GM21528 (cell line): ENCODE results near the gene TSHB.
"Not testable (repeated sequence)": the region's sequence is repeated elsewhere in the genome, so short reads cannot be mapped to it uniquely, and the experiment has no call there.

Source experiments
- ATAC-seq: cut with Tn5 transposase; IDR thresholded peaks from one replicate; pipeline ENCODE4 v1.9.1; 2021; ENCODE audit warnings: mild to moderate bottlenecking, moderate library complexity; ENCODE audit not compliant: unreplicated experiment, low FRiP score

The TSHB gene

GRCh38 chr1:115029526-115029925, at the start of gene TSHB:
Gene TSHB (plus strand): TSS chr1:115029826. CDS start chr1:115033363, 3,537 bp downstream.
- no peak for ATAC-seq

- no peak for ATAC-seq
Measured at GRCh38 chr1:114982251-114982650, 47.4 kb upstream of the TSHB start.

DNA sequence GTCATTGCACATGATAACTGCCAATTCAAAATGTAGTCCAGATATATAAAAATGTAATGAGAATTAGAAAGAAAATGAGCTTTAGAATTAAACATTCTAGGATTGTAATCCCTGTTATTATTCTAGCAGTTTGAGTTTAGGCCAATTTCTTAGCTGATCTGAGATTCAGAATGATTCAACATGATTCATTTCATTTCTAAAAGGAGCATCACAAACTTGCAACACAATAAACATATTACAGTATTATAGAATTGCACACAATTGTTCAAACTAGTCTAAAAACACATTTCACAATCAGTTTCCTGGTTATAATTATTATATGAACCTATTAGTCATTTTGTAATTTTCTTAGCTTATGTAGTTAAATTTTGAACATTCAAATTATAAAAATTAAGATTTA, 43.3 kb upstream of the TSHB start:
- no peak for ATAC-seq

- ATAC-seq, result no peak
Measured at GRCh38 chr1:114988095-114988494, 41.5 kb upstream of the TSHB start.

GRCh38 chr1:114997510-114998289, 31.9 kb upstream of the TSHB start:
- no peak for ATAC-seq

DNA sequence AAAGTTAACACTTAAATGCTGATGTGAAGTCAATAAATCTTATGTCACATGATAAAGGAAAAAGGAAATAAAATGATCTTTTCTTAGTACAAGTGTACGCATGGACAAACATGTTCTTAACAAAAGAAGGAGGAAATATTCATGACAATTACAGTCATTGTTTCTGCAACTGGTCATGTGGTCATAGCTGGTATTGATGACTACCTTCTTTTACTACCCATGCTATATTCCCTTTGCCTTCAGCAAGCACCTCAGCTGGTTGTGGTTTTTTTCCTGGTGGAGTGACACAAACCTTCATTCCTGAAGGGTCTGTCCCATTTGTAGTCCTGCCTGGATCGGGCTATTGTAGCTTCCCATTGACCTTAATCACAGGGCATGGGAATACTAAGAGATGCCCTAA, 23.4 kb upstream of the TSHB start:
- no peak for ATAC-seq

- no peak for ATAC-seq
Measured at GRCh38 chr1:115012006-115012405, 17.6 kb upstream of the TSHB start.

DNA sequence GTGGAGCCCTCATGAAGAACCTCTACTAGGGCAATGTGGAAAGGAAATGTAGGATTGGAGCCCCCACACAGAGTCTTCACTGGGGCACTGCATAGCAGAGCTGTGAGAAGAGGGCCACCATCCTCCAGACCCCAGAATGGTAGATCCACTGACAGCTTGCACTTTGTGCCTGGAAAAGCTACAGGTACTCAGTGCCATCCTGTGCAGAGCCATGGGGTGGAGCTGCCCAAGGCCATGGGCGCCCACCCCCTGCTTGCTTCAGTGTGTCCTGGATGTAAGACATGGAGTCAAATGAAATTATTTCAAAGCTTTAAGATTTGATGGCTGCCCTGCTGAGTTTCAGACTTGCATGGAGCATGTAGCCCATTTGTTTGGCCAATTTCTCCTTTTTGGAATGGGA, 17.2 kb upstream of the TSHB start:
- ATAC-seq, result no peak

DNA sequence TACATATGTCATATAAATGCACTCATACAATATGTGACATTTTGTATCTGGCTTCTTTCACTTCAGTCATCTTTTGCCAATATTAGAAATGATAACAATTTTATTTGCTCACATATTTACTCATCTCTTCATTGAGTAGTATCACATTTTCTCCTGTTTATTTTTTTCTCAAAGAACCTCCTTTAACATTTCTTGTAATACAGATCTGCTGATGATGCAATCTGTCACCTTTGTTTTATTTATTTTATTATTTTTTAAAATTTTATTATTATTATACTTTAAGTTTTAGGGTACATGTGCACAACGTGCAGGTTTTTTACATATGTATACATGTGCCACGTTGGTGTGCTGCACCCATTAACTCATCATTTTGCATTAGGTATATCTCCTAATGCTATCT, 15.8 kb upstream of the TSHB start:
- ATAC-seq, result no peak

- ATAC-seq, result not testable (repeated sequence)
Measured at GRCh38 chr1:115019549-115019948, 10.1 kb upstream of the TSHB start.

GRCh38 chr1:115021145-115021544, 8.5 kb upstream of the TSHB start:
- no peak for ATAC-seq

DNA sequence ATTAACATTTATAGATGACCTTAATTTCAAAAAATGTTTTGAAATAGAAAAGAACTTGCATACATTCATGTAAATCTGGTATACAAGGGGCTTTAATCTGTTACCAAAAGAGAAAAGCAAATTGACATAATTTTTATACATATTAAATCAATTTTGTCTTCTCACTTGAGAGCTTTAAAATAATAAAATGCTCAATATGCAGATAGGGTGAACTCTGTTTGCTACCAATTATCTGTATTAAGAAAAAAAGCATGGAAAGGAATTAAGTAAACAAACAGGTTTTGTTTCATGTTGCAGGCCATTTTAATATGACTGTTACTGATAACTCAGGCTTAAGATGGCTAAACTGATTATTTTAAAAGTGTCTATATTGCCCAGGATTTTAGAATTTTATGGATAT, 6.0 kb upstream of the TSHB start:
- no peak for ATAC-seq

- no peak for ATAC-seq
Measured at GRCh38 chr1:115031595-115031994, 2.0 kb downstream of the TSHB start.

DNA sequence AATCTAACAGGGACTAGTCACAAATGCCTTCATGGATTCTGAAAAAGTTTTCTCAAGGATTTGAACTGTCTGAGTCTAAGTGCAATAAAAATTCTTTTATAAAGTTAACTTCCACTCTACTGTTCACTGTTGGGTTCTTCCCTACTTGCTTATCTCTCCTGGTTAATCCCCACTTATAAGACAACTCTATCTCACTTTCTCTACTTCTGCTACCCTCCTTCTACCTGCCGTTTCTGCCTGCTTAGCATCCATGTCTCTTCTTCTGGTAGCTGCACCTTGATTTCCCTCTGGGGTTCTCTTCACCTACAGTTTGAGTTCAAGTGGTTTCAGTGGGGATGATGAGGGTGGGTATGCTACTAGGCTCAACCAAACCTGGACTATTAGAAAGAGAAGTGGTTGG, 6.0 kb downstream of the TSHB start:
- no peak for ATAC-seq

DNA sequence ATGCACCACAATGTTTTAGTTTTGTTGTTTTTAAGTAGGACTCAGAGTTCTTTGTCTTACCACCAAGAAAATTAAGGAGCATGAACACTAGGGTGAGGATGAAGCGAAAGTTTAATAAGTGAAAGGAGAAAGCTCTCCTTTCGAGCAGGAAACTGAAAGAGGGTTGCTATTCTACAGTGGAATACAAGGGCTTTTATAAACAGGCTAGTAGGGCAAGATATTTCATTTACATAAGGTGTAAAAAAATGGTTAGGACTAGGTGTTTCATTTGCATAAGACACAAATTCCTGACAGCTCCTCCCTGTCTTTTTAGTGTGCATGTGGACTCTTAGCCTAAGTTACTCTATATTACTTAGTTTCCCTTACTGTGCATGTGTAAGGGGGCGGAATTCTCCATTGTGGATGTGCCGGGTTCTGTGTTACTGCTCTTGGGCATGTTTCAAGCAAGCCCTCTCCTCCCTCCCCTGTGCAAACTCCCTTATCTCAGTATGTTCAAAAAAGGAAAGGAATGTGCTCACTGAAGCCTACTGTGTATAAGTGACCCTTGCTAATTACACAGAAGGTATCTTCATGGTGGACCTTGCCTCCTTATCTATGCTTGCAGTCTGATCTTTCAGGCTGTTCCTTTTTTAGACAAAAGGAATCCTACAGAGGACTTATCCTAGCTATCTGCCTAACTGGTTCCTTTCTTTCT, 7.3 kb downstream of the TSHB start:
- ATAC-seq, result no peak

- ATAC-seq, result no peak
Measured at GRCh38 chr1:115040501-115040900, 10.9 kb downstream of the TSHB start.

DNA sequence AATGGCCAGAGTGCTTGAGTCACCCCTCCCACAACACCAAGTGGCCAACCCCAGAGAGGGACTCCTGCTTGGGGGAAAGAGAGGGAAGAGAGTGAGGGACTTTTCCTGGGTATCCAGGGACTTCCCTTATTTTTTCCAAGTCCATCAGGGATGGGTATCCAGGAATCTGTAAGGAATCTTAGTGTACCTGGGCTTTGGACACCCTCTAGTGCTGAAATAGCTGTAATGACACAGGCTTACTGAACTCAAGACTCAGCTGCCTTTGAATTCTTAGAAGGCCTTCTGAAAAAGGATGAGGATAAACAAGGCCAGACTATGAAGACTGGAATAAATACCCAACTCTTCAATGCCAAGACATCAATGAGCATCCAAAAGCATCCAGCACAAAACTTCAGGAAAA, 12.0 kb downstream of the TSHB start:
- no peak for ATAC-seq

DNA sequence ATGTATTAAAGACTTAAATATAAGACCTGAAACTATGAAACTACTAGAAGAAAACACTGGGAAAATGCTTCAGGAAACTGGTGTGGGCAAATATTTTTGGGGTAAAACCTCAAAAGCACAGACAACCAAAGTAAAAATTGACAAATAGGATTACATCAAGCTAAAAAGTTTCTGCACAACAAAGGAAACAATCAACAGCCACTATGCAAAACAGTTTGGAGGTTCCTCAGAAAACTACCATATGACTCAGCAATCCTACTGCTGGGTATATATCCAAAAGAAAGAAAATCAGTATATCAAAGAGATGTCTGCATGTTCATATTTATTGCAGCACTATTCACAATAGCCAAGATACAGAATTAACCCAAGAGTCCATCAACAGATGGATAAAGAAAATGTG, 17.1 kb downstream of the TSHB start:
- no peak for ATAC-seq

GRCh38 chr1:115051850-115052249, 22.2 kb downstream of the TSHB start:
- no peak for ATAC-seq

DNA sequence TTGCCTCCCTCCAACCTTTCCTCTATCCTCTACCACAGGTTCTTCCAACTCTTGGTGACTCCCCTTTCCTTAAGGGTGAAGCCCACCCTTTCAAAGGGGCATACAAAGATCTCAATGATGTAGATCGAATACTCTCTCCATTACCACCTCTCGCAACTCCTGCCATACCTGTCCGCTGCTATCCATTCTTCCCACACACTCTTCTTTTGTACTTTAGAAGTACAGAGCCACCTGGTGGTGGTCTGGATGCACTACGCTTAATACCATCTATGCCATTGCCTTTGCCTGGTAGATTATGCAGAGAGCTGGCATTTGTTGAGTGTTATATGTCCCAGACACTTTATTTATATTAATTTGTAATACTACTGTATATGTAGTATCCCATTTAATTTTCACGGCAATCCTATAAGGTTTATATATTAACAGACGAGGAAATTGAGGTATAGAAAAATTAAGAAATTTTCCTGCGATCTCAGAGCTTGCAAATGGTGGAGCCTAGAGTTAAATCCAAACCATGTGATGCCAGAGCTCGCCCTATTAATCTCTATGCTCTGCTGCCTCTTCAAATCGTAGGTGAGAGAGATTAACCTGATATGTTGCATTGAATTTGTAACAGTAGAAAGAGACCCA, 22.9 kb downstream of the TSHB start:
- ATAC-seq, result no peak

- no peak for ATAC-seq
Measured at GRCh38 chr1:115056395-115056798, 26.8 kb downstream of the TSHB start.
